HepG2 (cell line): Measurements from ENCODE around the gene P2RX5. TPM values are rescaled to one million over a fixed set of nuclear protein-coding genes. Genes with fewer than 3 reads are reported as not detected.

ENCODE experiments used
- ATAC-seq: fragments of 200-7000 bp; cut with Tn5 transposase; 3 replicates; pipeline ENCODE4 v1.9.1; 2020; ENCODE audit warnings: mild to moderate bottlenecking, moderate library complexity
- BruUV-seq: library from RNA; stranded (reverse); fragments of 400-500 nt; replicated peaks from 2 replicates; lab custom pipeline; 2021; lab: Mats Ljungman, UMichigan
- CTCF ChIA-PET: fragments of 300-600 bp; formaldehyde crosslinking; extraction: SDS; loops from one replicate; lab custom pipeline; 2021; ENCODE audit warnings: low total read pairs, inconsistent platforms, low intra/inter-chr PET ratio; lab: Yijun Ruan, JAX
- POLR2A ChIA-PET: fragments of 350-600 bp; sonication (Branson Sonifier 250); formaldehyde crosslinking; loops from one replicate; lab custom pipeline; 2020; ENCODE audit warnings: antibody characterized with exemption, inconsistent platforms; lab: Yijun Ruan, JAX
- DNase-seq: peaks from one replicate; pipeline ENCODE4 v3.0.0-alpha.2; 2015; ENCODE audit warnings: low spot score
- FAIRE-seq: peaks from 3 replicates; lab custom pipeline; 2011; peaks lifted over from hg19 to GRCh38; lab: Jason Lieb, UNC
- H2AFZ ChIP-seq: one replicate; pipeline ENCODE4 v1.6.1; 2011; ENCODE audit warnings: low read length, inconsistent platforms
- H3K27ac ChIP-seq: fragments of 300-600 bp; 3 replicates; pipeline ENCODE4 v1.8.0; 2011; ENCODE audit warnings: mixed run types, mild to moderate bottlenecking, mixed read lengths, low read length, inconsistent platforms; ENCODE audit not compliant: insufficient read depth; ENCODE audit errors: extremely low read length
- H3K27me3 ChIP-seq, 2 experiments: fragments of 200-600 bp in 1 of 2; 2 replicates in 1 of 2; 3 replicates in 1 of 2; pipeline versions ENCODE4 v1.6.0 to v1.8.0; 2011; ENCODE audit warnings: low read length in 2 of 2, mild to moderate bottlenecking in 2 of 2, moderate library complexity in 2 of 2, inconsistent platforms in 1 of 2; ENCODE audit not compliant: insufficient read depth in 2 of 2, control insufficient read depth in 1 of 2
- H3K36me3 ChIP-seq, 2 experiments: fragments of 200-600 bp in 1 of 2; replicated peaks in 1 of 2; 2 replicates in 1 of 2; 3 replicates in 1 of 2; pipeline versions ENCODE4 v1.5.1 to v1.8.0; 2011; ENCODE audit warnings: low read length in 2 of 2, inconsistent platforms in 1 of 2; ENCODE audit not compliant: insufficient read depth in 2 of 2, control insufficient read depth in 1 of 2
- H3K4me1 ChIP-seq: 2 replicates; pipeline ENCODE4 v1.5.1; 2012; ENCODE audit warnings: low read length, inconsistent platforms; ENCODE audit not compliant: insufficient read depth
- H3K4me2 ChIP-seq: 2 replicates; pipeline ENCODE4 v1.6.0; 2011; ENCODE audit warnings: low read depth, low read length, inconsistent platforms
- H3K4me3 ChIP-seq, 3 experiments: fragments of 200-600 bp in 1 of 3; sonication (generic), shearing (Covaris generic) in 1 of 3; replicated peaks in 1 of 3; 2 replicates each; pipeline ENCODE4 v1.5.1; 2011 to 2016; ENCODE audit warnings: low read length in 3 of 3, inconsistent platforms in 2 of 3, low read depth in 2 of 3, mild to moderate bottlenecking in 2 of 3, control low read depth in 1 of 3, mixed read lengths in 1 of 3; ENCODE audit not compliant: insufficient read depth in 1 of 3
- H3K79me2 ChIP-seq: one replicate; pipeline ENCODE4 v1.6.1; 2011; ENCODE audit warnings: low read length, inconsistent platforms; ENCODE audit not compliant: insufficient read depth
- H3K9ac ChIP-seq: 2 replicates; pipeline ENCODE4 v1.6.0; 2011; ENCODE audit warnings: mild to moderate bottlenecking, low read depth, low read length, inconsistent platforms; ENCODE audit not compliant: insufficient read depth
- H3K9me3 ChIP-seq: 2 replicates; pipeline ENCODE4 v1.5.1; 2012; ENCODE audit warnings: mild to moderate bottlenecking, low read length
- H4K20me1 ChIP-seq: 2 replicates; pipeline ENCODE4 v1.6.0; 2011; ENCODE audit warnings: inconsistent platforms, mild to moderate bottlenecking, low read length, moderate library complexity; ENCODE audit not compliant: insufficient read depth
- GABPA ChIP-seq, 2 experiments: IDR thresholded peaks; 2 replicates each; pipeline ENCODE4 v1.6.1; 2011 to 2016; ENCODE audit warnings: low read depth in 2 of 2, low read length in 1 of 2, missing biosample characterization in 1 of 2, missing genetic modification characterization in 1 of 2
- HNRNPLL ChIP-seq: fragments of 200-400 bp; formaldehyde crosslinking; IDR thresholded peaks from 2 replicates; pipeline ENCODE4 v1.6.1; 2017; ENCODE audit warnings: mild to moderate bottlenecking, low read depth, low read length; ENCODE audit not compliant: poor library complexity, severe bottlenecking
- IKZF5 ChIP-seq: IDR thresholded peaks from 2 replicates; pipeline ENCODE4 v1.6.1; 2018; ENCODE audit warnings: missing genetic modification reagents, mild to moderate bottlenecking, missing compliant biosample characterization
- NFIC ChIP-seq: IDR thresholded peaks from 2 replicates; pipeline ENCODE4 v1.6.1; 2012; ENCODE audit warnings: mild to moderate bottlenecking, low read length, inconsistent platforms
- NR2C2 ChIP-seq: sonication (generic); formaldehyde crosslinking; IDR thresholded peaks from 2 replicates; pipeline ENCODE4 v1.4.0; 2020; ENCODE audit warnings: missing genetic modification reagents, mild to moderate bottlenecking, moderate library complexity, borderline replicate concordance
- RARA ChIP-seq: IDR thresholded peaks from 2 replicates; pipeline ENCODE4 v1.6.1; 2016; ENCODE audit warnings: missing genetic modification reagents, missing compliant biosample characterization
- SOX6 ChIP-seq, 2 experiments: fragments of 450-650 bp in 1 of 2; sonication (generic) in 1 of 2; formaldehyde crosslinking in 1 of 2; IDR thresholded peaks; 2 replicates each; pipeline versions ENCODE4 v1.4.0 to v1.6.1; 2017 to 2020; ENCODE audit warnings: antibody characterized with exemption in 1 of 2, mild to moderate bottlenecking in 1 of 2, missing genetic modification reagents in 1 of 2
- ZSCAN20 ChIP-seq: sonication (generic); formaldehyde crosslinking; IDR thresholded peaks from 2 replicates; pipeline ENCODE4 v1.4.0; 2020; ENCODE audit warnings: missing genetic modification reagents, mild to moderate bottlenecking, borderline replicate concordance
- WGBS: methylation state at CpG from one replicate; pipeline ENCODE4 v1.1.6; 2017; ENCODE audit warnings: low lambda C conversion rate; 5-methylcytosine and 5-hydroxymethylcytosine counted together
- in situ Hi-C: cut with HindIII; loops from 2 replicates; pipeline ENCODE4 v1.10.0; 2017; ENCODE audit warnings: low pct_unique_long_range_greater_than_20kb; ENCODE audit not compliant: extremely low pct_ligation_motif_present
- intact Hi-C: fragments of 100-400 bp; cut with micrococcal nuclease; formaldehyde crosslinking; loops from one replicate; pipeline ENCODE4 v1.10.0; 2022; ENCODE audit not compliant: unreplicated experiment
- polyA plus RNA-seq, 8 experiments: library from polyadenylated mRNA; depleted of rRNA in 3 of 8; stranded (reverse) in 7 of 8; unstranded in 1 of 8; fragments of >200 nt; fragmentation: Illumina TruSeq in 4 of 8; extraction: Trizol in 4 of 8; gene quantifications; 2 replicates each; pipeline versions ENCODE4 v1.2.1 to v1.2.3, GENCODE V29; 2011 to 2016; ENCODE audit warnings: low read depth in 4 of 8, missing spikeins in 1 of 8, mixed read lengths in 1 of 8; ENCODE audit not compliant: insufficient read depth in 1 of 8
- total RNA-seq, 5 experiments: library from RNA; depleted of rRNA; stranded (reverse); fragments of >200 nt; fragmentation: Illumina TruSeq; extraction: Trizol; gene quantifications; 2 replicates each; pipeline ENCODE4 v1.2.3, GENCODE V29; 2016; ENCODE audit warnings: low read depth in 1 of 5
- TF ChIP-seq, protein P1 (sequence below): sonication (generic); formaldehyde crosslinking; IDR thresholded peaks from 2 replicates; pipeline ENCODE4 v1.5.0; 2020; ENCODE audit warnings: mild to moderate bottlenecking, missing genetic modification reagents, moderate library complexity

The P2RX5 gene
- total and polyA plus RNA-seq, 2 of the 13 experiments (the other 11 are each of a cell fraction or from before 2014, with no cell fraction given): 0.95 to 1.7 TPM

DNA sequence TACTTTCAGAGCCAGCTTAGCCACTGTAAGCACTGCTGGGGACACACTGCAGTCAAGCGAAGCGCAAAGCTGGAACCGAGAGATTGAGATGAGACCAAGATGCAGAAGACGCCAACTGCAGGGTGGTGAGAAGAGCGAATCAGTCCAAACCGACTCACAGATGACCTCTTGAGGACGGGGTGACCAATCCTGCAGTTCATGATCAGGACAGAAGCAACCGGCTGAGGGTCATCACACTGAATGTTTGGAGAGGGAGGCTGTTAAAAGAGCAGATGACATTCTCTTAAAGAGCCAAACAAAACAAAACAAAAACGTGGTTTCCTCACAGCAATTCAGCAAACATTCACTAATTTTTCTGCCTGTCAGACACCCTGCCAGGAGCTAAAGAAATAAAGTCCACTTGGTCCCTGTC lies 36.3 kb upstream of the P2RX5 start (continued):
- no peak for TF ChIP-seq NFIC
- 0 out of 2 replicates have a peak, but pooled peaks have one; percentile 35 for TF ChIP-seq IKZF5 (CRISPR knock-in tag)
- no peak for TF ChIP-seq SOX6 (IDR thresholded peaks at IDR 0.05)
- 0 out of 2 replicates have a peak, but pooled peaks have one; percentile 24 for TF ChIP-seq SOX6 (CRISPR knock-in tag; IDR thresholded peaks at IDR 0.05)
- TF ChIP-seq RARA (CRISPR knock-in tag): peak; percentile 39; the same call in 1 of the 2 replicates
- TF ChIP-seq, protein P1, sequence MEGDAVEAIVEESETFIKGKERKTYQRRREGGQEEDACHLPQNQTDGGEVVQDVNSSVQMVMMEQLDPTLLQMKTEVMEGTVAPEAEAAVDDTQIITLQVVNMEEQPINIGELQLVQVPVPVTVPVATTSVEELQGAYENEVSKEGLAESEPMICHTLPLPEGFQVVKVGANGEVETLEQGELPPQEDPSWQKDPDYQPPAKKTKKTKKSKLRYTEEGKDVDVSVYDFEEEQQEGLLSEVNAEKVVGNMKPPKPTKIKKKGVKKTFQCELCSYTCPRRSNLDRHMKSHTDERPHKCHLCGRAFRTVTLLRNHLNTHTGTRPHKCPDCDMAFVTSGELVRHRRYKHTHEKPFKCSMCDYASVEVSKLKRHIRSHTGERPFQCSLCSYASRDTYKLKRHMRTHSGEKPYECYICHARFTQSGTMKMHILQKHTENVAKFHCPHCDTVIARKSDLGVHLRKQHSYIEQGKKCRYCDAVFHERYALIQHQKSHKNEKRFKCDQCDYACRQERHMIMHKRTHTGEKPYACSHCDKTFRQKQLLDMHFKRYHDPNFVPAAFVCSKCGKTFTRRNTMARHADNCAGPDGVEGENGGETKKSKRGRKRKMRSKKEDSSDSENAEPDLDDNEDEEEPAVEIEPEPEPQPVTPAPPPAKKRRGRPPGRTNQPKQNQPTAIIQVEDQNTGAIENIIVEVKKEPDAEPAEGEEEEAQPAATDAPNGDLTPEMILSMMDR (CRISPR knock-in tag): peak; percentile 78

DNA sequence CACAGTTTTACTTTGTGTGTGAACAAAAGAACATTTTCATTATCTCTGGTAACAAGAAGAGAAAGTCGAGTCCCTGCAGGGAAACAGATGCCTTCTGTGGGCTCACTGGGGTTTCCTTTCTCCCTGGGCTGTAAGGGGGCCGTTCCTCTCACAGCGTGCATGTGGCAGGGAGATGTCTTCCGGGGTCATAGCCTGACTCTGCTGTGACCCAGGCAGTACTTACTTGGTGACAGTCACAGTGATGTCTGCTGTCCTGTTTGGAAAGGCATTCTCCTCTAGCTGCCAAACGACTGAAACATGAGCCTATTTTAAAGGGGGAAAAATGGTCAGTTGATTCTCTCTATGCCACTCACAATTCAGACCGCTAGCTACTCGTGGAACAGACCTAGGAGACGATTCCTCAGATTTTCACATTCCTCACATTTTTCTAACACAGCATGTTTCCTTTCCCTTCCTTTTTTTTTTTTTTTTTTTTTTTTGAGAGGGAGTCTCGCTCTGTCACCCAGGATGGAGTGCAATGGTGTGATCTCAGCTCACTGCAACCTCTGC lies 35.0 kb upstream of the P2RX5 start:
- no TSS peak for BruUV-seq
- no peak overlapping the region for H3K27ac ChIP-seq
- in situ Hi-C loops: loop anchor here (10.0 kb wide), 1 partner anchor 174 kb away; no protein-coding TSS in a partner anchor
- ATAC-seq (no peak), FAIRE-seq (no peak), DNase-seq (no peak)
- no peak overlapping the region for H2AFZ ChIP-seq
- no peaks in the 10 kb centered on the region for H4K20me1 ChIP-seq
- H3K4me1 ChIP-seq: peaks cover 45% of the 10 kb centered on the region
- intact Hi-C loops: loop anchor here (5.0 to 10.0 kb wide), 2 partner anchors 49 to 174 kb away; no protein-coding TSS in a partner anchor
- peaks cover 8% of the 10 kb centered on the region for H3K79me2 ChIP-seq
- POLR2A ChIA-PET: no interaction called here
- CTCF ChIA-PET: no interaction called here
- TF ChIP-seq ZSCAN20 (no peak), HNRNPLL (no peak), NR2C2 (CRISPR knock-in tag) (peak; percentile 73; the same call in 1 of the 2 replicates), GABPA (IDR thresholded peaks at IDR 0.05; ENCODE audit: low read depth, low read length) (peak; percentile 29), GABPA (CRISPR knock-in tag; IDR thresholded peaks at IDR 0.05; ENCODE audit: low read depth) (0 out of 2 replicates have a peak, but pooled peaks have one; percentile 37)
- no peak overlapping the region for H3K9ac ChIP-seq
- H3K4me3 ChIP-seq: no peak overlapping the region
- H3K4me2 ChIP-seq: no peak overlapping the region
- H3K36me3 ChIP-seq: no peaks in the 10 kb centered on the region
- WGBS: 44% methylated on average over 6 of the region's 9 CpGs
- H3K9me3 ChIP-seq: no peaks in the 10 kb centered on the region
- no peaks in the 10 kb centered on the region for H3K27me3 ChIP-seq
